AML-193 (cell line): Measurements from ENCODE around the gene DDX25.
A peak's percentile ranks its signal among the peaks of the same experiment; 100 is the strongest.

ENCODE experiments used
- DNase-seq, 2 experiments: peaks; one replicate each; lab custom pipeline; 2025; lab: John Stamatoyannopoulos, UW

DDX25 gene

GRCh38 chr11:125935618-125936199, 31.4 kb downstream of the DDX25 start:
- no peak for DNase-seq

GRCh38 chr11:125938418-125938817, 34.1 kb downstream of the DDX25 start:
- peak; percentile 41 to 46 for DNase-seq

- no peak for DNase-seq
These were observed 34.8 kb downstream of the DDX25 start for GRCh38 chr11:125939081-125939521.

- DNase-seq, result no peak
These were observed 35.8 kb downstream of the DDX25 start for GRCh38 chr11:125940145-125940544.

DNA sequence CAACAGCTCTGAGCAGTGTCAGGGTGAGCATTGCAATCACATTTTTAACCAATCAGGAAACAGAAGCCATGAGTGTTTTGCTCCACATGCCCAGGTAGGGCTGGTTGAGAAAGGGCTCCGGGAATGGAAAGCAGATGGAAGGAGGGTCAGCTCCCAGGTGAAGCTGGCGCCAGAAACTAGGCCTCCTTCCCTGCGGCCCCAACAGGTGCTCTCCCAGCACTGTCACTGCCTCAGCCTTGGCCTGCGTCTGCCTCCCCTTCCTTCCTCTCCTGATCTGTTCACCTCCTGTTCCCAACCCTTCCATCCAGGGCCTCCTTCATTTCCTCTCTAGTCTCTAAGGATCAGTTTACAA, 36.9 kb downstream of the DDX25 start:
- DNase-seq, result no peak

DNA sequence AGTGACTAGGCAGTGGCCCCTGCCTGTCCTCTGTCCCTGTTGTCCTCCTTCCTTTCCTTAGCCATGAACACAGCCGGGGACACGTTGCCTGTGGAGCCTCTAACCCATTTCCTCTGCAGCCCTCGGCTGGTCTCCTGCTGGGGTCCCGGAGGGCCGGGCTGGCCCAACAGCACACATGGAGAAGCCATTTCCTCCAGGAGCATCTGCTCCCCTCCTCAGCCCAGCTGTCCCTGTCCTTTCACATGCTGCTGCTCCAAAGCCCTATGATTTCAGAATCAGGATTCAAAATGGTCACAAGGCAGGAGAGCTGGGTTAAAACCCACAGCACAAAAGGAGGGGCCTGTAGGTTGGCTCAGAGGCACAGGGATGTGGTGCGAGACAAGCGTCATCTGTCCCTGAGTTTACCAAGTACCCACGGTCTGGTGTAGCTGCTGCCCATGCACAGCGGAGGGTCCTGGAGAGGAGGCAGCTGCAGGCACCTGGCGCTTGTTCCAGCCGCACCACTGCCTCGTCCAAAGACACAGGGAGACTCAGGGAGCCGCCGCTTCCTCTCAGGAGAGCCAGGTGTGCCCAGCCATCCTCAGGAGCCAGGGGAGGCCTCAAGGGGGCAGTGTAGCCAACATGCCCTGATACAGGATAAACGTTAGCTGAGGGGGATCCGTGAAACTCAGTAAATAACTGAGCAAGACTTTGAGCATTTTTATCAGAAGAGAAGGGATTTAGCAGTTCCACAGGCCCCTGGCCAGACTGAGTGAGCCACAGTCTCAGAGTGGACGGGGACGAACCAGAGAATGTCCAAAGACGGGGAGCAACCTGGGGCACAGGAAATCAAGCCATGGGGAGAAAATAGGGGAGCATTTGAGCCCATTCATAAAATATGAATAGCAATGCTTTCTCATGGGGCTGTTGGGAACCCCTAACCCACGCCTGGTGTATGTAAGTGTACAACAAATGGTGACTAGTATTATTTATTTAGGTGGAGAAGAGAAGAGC, 37.6 kb downstream of the DDX25 start:
- DNase-seq, result peak in 1 of 2 experiments; percentile 1

- no peak for DNase-seq
These were observed 38.6 kb downstream of the DDX25 start for GRCh38 chr11:125942771-125943428.

GRCh38 chr11:125943661-125944349, 39.5 kb downstream of the DDX25 start:
- DNase-seq, result no peak

DNA sequence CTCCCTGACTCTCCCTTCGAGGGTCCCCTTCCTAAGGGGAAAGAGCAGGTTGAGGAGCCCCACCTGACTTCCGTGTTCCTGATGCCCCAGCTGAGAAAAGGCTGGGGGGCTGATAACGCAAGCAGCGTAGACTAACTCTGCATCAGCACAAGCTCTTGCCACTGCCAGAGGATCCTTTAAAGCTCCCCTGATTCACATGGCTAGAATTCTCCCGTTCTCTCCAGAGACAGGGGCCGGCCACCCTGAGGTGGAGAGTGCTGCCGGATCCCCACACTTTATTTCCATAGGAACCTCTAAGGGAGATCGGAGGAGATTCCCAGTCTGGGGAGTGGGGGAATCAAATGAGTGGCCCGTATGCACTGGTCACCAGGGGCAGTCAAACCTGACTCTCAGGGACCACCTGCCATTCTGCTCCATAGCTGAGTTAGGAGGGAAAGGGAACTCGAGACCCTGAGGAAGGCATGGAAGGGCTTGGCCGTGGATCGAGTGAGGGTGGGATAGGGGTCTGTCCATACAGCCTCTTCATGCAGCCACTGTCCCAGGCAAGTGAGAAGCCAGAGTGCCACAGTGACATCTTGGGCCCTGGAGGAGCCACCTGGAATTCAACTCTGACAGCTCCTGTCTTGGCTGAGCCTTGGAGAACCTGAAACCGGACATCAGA, 40.2 kb downstream of the DDX25 start:
- no peak for DNase-seq

GRCh38 chr11:125945011-125945796, 40.9 kb downstream of the DDX25 start:
- DNase-seq, result no peak

DNA sequence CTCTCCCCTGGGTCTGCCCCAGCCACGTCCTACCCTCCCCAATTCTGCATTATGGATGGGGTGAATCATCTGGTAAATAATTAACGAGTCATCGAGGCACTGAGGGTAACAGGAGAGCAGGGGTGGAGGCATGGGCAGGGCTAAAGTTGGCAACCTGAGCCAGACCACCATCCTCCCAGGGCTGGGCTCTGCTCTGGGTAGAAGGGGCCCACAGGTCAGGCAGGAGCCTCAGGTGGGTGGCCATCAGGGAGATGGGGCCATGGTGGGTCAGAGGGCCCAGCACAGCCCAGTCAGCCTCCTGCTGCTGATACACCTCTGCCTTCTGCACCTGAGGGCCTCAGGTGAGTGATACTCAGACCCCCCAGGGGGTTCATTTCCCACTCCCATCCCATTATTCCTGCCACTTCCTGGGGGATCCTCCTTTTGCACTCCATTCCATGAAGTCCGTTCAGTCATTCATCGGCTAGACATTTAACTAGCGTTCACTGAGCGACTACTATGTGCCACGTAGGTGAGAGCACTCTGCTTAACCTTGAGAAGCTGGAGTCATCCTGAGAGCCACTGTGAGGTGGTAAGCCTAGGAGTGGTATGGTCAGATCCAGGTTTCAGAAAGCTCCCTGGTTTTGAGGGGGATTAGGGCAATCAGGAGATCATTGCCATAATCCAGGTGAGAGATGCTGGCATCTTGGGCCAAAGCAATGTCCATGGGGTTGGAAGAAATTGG, 41.7 kb downstream of the DDX25 start, which contains the start of gene VSIG10L2:
VSIG10L2 (plus strand) TSS at position 248 of the 724 bp plus-strand sequence; CDS start at position 260, 12 bp downstream.
- no peak for DNase-seq

GRCh38 chr11:125946712-125947418, 42.6 kb downstream of the DDX25 start:
- DNase-seq, result no peak

DNA sequence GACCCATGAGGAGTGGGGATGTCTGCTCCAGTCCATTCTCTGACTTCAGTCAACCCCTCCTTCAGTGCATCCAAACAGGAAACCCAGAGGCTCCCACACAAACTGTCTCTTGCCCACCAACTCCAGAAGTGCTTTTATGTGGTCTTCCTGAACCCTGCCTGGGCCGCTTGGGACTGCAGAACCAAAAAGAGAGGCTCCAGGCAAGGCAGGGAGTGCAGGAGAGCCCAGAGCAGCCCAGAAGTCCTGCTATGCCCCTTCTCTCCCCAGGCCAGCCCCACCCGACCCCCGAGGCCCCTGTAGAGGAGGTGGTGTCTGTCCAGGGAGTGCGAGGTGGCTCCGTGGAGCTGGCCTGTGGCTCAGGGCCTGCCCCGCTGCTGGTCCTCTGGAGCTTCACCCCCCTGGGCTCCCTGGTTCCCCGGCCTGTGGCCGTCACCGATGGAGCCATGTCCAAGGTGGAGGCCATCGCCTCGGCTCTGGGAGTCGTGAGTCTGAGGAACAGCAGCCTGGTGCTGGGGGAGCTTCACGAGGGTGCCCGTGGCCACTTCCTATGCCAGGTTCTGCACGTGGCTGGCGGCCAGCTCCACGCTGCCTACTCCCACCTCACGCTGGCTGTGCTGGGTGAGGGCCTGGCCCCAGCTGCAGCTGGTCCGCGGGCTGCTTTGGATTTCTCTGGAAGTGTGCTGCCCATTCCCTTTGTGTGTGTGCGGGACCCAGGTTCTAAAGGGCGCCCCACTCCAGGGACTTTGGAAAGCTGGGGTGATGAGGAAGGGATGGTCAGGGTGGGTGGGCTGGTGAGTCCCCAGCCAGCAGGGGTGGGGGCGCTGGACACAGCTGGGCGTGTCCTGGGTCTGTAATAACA, 43.3 kb downstream of the DDX25 start:
- DNase-seq, result no peak

DNA sequence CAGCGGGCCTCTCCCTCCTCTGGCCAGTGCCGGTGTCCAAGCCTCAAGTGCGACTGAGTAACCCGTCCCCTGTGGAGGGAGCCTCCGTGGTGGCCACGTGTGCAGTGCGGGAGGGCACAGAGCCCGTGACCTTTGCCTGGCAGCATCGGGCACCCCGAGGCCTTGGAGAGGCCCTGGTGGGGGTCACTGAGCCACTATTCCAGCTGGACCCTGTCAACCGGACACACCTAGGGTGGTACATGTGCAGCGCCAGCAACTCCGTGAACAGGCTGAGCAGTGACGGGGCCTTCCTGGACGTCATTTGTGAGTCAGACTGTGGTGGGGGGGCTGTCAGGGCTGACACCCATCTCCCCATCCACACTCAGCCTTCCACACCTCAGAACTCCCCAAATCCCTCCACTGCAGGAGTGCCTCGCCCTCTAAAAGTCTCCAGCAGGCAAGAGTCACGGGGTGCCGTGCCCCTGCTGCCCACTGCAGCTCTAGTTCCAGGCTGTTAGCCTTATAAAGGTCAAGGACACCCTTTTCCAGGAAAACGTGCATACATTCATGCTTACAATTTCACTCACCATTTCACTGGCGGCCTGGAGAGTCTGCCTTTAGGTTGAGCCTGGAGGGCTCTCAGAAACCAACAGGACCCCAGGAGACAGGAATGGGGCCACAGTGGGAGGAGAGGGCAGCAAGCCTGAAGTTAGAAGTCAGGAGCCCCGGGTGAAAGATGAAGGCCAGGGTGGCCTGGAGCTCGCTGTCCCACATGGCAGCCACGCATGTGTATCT, 44.2 kb downstream of the DDX25 start:
- DNase-seq, result no peak

- DNase-seq, result no peak
These were observed 45.2 kb downstream of the DDX25 start for GRCh38 chr11:125949271-125950177.

GRCh38 chr11:125950178-125950490, 45.8 kb downstream of the DDX25 start:
- DNase-seq, result no peak
